GM20000 (cell line): Measurements from ENCODE around the gene CFAP299.
A peak's percentile ranks its signal among the peaks of the same experiment; 100 is the strongest.
"Not testable (repeated sequence)": the region's sequence is repeated elsewhere in the genome, so short reads cannot be mapped to it uniquely, and the experiment has no call there.

Experiments used
- DNase-seq: peaks from one replicate; pipeline ENCODE4 v3.0.0; 2012; ENCODE audit warnings: low spot score
- TF ChIP-seq, protein P1 (sequence below): IDR thresholded peaks from 2 replicates; pipeline ENCODE4 v1.5.1; 2012; ENCODE audit warnings: mild to moderate bottlenecking, control low read depth; ENCODE audit errors: extremely low read depth, missing control alignments

CFAP299 gene

DNA sequence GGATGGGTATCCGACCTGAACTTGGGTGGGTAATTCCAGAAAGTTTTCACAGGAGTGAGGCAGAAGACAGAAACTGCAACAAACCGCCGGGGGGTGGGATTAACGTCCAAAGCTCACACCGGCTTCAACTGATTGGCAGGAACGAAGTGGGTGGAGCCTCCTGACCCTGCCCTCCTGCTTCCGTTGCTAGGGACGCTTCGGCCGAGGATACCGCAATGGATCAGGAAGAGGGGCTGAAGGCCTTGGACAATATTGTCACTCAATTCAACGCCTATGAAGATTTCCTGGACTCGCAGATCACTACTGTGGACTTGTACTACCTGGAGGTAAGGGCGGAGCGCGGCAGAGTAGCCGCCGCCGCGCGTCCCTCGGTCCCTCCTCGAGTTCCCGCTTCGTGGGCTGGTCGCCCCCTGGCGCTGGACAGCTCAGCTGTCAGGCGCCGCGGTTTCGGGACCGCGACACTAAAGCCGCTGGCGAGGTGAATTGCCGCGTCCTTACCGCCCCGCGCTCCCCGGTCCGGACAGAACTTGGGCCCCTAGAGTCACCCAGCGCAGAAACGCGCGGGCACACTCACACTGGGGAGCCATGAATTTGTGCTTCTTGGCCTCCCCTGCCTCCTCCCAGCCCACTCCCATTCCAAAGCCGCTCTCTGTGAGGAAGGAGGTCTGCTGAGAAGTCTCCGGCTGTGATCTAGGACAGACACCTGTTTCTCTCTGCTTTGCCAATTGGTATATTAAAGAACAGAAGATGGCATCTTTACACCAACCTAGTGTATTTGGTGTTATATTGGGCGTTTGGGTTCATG is at the start of gene CFAP299:
Gene CFAP299 (plus strand): TSS at position 177 of the 805 bp plus-strand sequence.
- DNase-seq, result peak; percentile 77
- TF ChIP-seq, protein P1, sequence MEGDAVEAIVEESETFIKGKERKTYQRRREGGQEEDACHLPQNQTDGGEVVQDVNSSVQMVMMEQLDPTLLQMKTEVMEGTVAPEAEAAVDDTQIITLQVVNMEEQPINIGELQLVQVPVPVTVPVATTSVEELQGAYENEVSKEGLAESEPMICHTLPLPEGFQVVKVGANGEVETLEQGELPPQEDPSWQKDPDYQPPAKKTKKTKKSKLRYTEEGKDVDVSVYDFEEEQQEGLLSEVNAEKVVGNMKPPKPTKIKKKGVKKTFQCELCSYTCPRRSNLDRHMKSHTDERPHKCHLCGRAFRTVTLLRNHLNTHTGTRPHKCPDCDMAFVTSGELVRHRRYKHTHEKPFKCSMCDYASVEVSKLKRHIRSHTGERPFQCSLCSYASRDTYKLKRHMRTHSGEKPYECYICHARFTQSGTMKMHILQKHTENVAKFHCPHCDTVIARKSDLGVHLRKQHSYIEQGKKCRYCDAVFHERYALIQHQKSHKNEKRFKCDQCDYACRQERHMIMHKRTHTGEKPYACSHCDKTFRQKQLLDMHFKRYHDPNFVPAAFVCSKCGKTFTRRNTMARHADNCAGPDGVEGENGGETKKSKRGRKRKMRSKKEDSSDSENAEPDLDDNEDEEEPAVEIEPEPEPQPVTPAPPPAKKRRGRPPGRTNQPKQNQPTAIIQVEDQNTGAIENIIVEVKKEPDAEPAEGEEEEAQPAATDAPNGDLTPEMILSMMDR, result peak; percentile 13

DNA sequence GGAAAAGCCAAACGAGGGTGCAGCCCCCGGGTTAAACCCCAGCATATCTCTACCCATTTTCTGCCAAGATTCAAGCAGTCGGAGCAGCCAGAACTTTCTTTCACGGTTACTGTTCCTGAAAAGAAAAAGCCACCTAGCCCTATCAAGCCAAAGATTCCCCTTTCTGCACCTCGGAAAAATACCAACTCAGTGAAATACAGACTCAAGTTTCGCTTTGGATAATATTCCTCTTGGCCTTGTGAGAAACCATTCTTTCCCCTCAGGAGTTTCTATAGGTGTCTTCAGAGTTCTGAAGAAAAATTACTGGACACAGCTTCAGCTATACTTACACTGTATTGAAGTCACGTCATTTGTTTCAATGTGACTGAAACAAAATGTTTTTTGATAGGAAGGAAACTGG is 49.1 kb upstream of the CFAP299 start:
- DNase-seq, result no peak
- TF ChIP-seq, protein P1, result no peak

DNA sequence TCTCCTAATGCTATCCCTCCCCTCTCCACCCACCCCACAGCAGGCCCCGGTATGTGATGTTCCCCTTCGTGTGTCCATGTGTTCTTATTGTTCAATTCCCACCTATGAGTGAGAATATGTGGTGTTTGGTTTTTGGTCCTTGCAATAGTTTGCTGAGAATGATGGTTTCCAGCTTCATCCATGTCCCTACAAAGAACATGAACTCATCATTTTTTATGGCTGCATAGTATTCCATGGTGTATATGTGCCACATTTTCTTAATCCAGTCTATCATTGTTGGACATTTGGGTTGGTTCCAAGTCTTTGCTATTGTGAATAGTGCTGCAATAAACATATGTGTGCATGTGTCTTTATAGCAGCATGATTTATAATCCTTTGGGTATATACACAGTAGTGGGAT is 44.9 kb upstream of the CFAP299 start:
- DNase-seq, result not testable (repeated sequence)

DNA sequence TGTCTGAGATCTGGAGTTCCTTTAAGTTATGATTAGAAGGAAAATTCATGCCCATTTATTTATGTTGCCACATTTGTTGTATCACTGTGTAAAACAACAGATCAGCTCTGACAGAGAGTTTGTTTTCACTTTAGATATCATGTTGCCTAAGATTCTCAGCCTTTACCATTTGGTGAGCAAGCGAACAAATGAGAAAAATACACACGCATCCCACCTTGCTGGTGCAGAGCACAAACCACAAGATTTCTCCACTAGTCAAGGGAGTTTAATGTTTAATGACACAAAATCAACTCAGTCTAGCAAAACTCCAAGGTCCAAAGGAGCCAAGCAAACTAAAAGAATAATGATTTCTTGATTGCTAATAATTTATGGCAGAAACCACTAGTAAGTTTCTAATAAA is 41.3 kb upstream of the CFAP299 start:
- TF ChIP-seq, protein P1, result no peak
- DNase-seq, result no peak

DNA sequence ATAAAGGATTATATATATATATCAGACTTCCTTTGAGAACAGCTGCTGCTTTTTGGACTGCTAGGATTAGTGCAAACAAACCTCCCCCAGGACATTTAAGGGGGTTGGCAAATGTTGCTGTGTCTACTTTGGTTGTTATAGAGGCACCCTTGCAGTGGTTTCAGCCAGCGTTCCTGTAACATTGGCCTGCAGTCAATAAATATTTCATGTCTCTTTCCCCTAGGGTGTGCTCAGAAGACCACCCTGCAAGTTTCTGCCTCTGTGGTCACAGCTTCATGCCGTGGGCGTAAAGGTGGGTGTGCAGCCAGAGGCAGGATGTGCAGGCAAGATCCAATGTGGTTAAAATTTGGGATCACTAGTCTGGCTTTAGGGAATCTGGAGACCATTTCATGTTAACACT is 40.2 kb upstream of the CFAP299 start:
- TF ChIP-seq, protein P1, result no peak
- DNase-seq, result no peak

DNA sequence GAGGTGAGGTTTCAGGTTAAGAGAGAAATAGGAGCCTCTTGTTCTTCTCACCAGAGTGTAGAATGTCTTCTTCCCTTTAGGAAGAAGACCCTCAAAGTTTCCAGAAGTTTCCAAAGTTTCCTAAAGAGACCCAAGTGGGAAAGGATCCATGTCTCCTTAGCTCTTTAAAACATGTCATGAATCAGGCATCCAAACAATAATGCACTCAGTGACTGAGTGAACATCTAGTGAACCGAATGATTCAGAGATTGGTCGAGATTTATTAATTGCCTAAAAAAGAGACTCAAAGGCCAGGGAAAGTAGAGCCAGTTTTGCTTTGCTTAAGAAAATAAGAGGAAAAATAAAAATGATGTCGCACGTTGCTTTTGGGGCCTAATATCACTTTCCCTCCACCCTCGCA is 39.7 kb upstream of the CFAP299 start:
- TF ChIP-seq, protein P1, result no peak
- no peak for DNase-seq

DNA sequence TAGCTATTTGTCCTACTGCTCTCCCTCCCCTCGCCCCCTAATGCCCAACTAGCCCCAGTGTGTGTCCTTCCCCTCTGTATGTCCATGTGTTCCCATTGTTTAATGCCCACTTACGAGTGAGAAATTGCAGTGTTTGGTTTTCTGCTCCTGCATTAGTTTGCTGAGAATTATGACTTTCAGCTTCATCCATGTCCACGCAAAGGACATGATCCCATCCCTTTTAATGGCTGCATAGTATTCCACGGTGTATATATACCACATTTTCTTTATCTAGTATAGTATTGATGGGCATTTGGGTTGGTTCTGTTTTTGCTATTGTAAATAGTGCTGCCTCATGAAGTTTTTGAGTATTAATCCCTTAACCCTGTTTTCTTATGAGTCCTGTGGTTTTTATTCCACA is 33.6 kb upstream of the CFAP299 start:
- DNase-seq, result no peak
- TF ChIP-seq, protein P1, result no peak
